WTC11 (cell line): ENCODE results near the gene TIMP2. TPM values are rescaled to one million over a fixed set of nuclear protein-coding genes. Genes with fewer than 3 reads are reported as not detected.

ENCODE experiments used
- ATAC-seq: fragments of 200-7000 bp; cut with Tn5 transposase; 2 replicates; pipeline ENCODE4 v1.10.0; 2021; ENCODE audit warnings: mild to moderate bottlenecking, moderate library complexity
- CTCF ChIA-PET: fragments of 300-600 bp; sonication (Branson Sonifier 250); formaldehyde crosslinking; loops from one replicate; lab custom pipeline; 2021; ENCODE audit warnings: antibody characterized with exemption; lab: Charles Lee
- POLR2A ChIA-PET: fragments of 350-600 bp; sonication (Branson Sonifier 250); formaldehyde crosslinking; loops from one replicate; lab custom pipeline; 2021; ENCODE audit warnings: antibody characterized with exemption; lab: Charles Lee
- DNase-seq: peaks from one replicate; pipeline ENCODE4 v3.0.0; 2021; ENCODE audit warnings: low spot score
- H3K27ac Mint-ChIP-seq: 2 replicates; pipeline ENCODE4 v1.8.0; 2021; ENCODE audit warnings: mixed read lengths
- H3K27me3 Mint-ChIP-seq: 2 replicates; pipeline ENCODE4 v1.8.0; 2021; ENCODE audit warnings: low read depth, mild to moderate bottlenecking, moderate library complexity, mixed read lengths
- H3K36me3 Mint-ChIP-seq: 2 replicates; pipeline ENCODE4 v1.8.0; 2021; ENCODE audit warnings: mixed read lengths
- H3K4me1 Mint-ChIP-seq: 2 replicates; pipeline ENCODE4 v1.8.0; 2022; ENCODE audit warnings: mixed read lengths
- H3K4me3 Mint-ChIP-seq: 2 replicates; pipeline ENCODE4 v1.8.0; 2021; ENCODE audit warnings: mild to moderate bottlenecking, moderate library complexity, mixed read lengths
- H3K9me3 Mint-ChIP-seq: 2 replicates; pipeline ENCODE4 v1.8.0; 2021; ENCODE audit warnings: mixed read lengths
- ELF4 ChIP-seq: sonication (generic); formaldehyde crosslinking; IDR thresholded peaks from 2 replicates; pipeline ENCODE4 v1.8.1; 2022; ENCODE audit warnings: low read depth, mild to moderate bottlenecking, moderate library complexity, missing genetic modification reagents
- GTF2I ChIP-seq: fragments of 250-450 bp; sonication (Bioruptor Pico); conservative IDR thresholded peaks from 2 replicates; pipeline ENCODE4 v1.4.0; 2021; ENCODE audit warnings: mild to moderate bottlenecking
- MYBL2 ChIP-seq: sonication (generic); formaldehyde crosslinking; IDR thresholded peaks from 2 replicates; pipeline ENCODE4 v1.8.1; 2023; ENCODE audit warnings: mild to moderate bottlenecking, moderate library complexity, missing genetic modification reagents
- NFATC4 ChIP-seq: fragments of 250-450 bp; sonication (Bioruptor Pico); IDR thresholded peaks from 2 replicates; pipeline ENCODE4 v1.9.0; 2021; ENCODE audit warnings: mild to moderate bottlenecking
- NFYB ChIP-seq: sonication (generic); formaldehyde crosslinking; conservative IDR thresholded peaks from 2 replicates; pipeline ENCODE4 v1.8.0; 2022; ENCODE audit warnings: low read depth, missing genetic modification reagents
- NR3C1 ChIP-seq: sonication (generic); formaldehyde crosslinking; conservative IDR thresholded peaks from 2 replicates; pipeline ENCODE4 v1.8.1; 2023; ENCODE audit warnings: low read depth, mild to moderate bottlenecking, missing genetic modification reagents
- OVOL2 ChIP-seq: fragments of 250-450 bp; sonication (Bioruptor Pico); IDR thresholded peaks from 2 replicates; pipeline ENCODE4 v1.9.0; 2021; ENCODE audit warnings: mild to moderate bottlenecking, borderline replicate concordance
- PRRX2 ChIP-seq: fragments of 250-450 bp; sonication (Bioruptor Pico); IDR thresholded peaks from 2 replicates; pipeline ENCODE4 v1.8.0; 2021; ENCODE audit warnings: mild to moderate bottlenecking
- RELA ChIP-seq: sonication (generic); formaldehyde crosslinking; IDR thresholded peaks from 2 replicates; pipeline ENCODE4 v1.8.1; 2022; ENCODE audit warnings: missing genetic modification reagents, mild to moderate bottlenecking, borderline replicate concordance
- TEAD4 ChIP-seq: sonication (generic); formaldehyde crosslinking; IDR thresholded peaks from 2 replicates; pipeline ENCODE4 v1.8.0; 2022; ENCODE audit warnings: mild to moderate bottlenecking, missing genetic modification reagents
- ZNF396 ChIP-seq: fragments of 250-450 bp; sonication (Bioruptor Pico); IDR thresholded peaks from 2 replicates; pipeline ENCODE4 v1.8.0; 2021; ENCODE audit warnings: mild to moderate bottlenecking, moderate library complexity, borderline replicate concordance
- total RNA-seq: library from RNA; stranded (reverse); gene quantifications from 3 replicates; pipeline ENCODE4 v1.2.3, GENCODE V29; 2021
- TF ChIP-seq, protein P1 (sequence below): sonication (generic); formaldehyde crosslinking; IDR thresholded peaks from 2 replicates; pipeline ENCODE4 v1.8.1; 2022; ENCODE audit warnings: mild to moderate bottlenecking, moderate library complexity, missing genetic modification reagents
- TF ChIP-seq, protein P2 (sequence below): sonication (generic); formaldehyde crosslinking; IDR thresholded peaks from 2 replicates; pipeline ENCODE4 v1.8.1; 2022; ENCODE audit warnings: mild to moderate bottlenecking, missing genetic modification reagents, moderate library complexity, borderline replicate concordance
- TF ChIP-seq, protein P3 (sequence below): sonication (generic); formaldehyde crosslinking; IDR thresholded peaks from 2 replicates; pipeline ENCODE4 v1.8.1; 2022; ENCODE audit warnings: low read depth, missing genetic modification reagents, borderline replicate concordance
- TF ChIP-seq, protein P4 (sequence below): sonication (generic); formaldehyde crosslinking; IDR thresholded peaks from 2 replicates; pipeline ENCODE4 v1.8.0; 2023; ENCODE audit warnings: missing genetic modification reagents
- TF ChIP-seq, protein P5 (sequence below): sonication (generic); formaldehyde crosslinking; IDR thresholded peaks from 2 replicates; pipeline ENCODE4 v1.8.1; 2023; ENCODE audit warnings: mild to moderate bottlenecking, missing genetic modification reagents, borderline replicate concordance
- TF ChIP-seq, protein P6 (sequence below): fragments of 250-450 bp; sonication (Bioruptor Pico); IDR thresholded peaks from 2 replicates; pipeline ENCODE4 v1.9.0; 2021; ENCODE audit warnings: moderate library complexity, mild to moderate bottlenecking, inconsistent platforms, borderline replicate concordance

Gene TIMP2
- total RNA-seq, 1 experiment from 2014 or later = 37.1 TPM

DNA sequence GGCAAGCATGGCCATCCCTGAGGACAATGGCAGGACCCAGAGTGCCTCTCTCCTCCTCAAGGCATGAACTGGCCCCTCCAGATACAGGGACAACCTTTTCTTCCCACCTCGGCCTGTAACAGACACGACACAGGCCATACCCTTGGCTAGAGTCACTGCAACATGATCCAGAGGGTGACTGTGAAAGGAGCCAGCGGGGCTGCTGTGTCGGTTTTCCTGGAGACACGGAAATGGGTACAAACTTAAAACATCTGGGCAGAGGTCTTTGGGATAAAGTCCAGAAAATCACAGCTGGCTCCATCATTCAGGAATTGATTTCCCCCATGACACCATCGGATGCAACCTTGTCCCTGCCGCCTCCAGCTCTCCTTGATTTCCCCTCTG is 27.5 kb downstream of the TIMP2 start:
- ChIA-PET CTCF (interaction anchor here (0.5 to 2.3 kb wide), 2 partner anchors 32 to 691 kb away, joined by 6 to 10 read pairs; no protein-coding TSS in a partner anchor), POLR2A (interaction anchor here (0.6 kb wide), 1 partner anchor 326 kb away, joined by 3 read pairs; no protein-coding TSS in a partner anchor)
- no peaks in the 10 kb centered on the region for H3K27me3 Mint-ChIP-seq
- H3K9me3 Mint-ChIP-seq = no peaks in the 10 kb centered on the region
- H3K4me3 Mint-ChIP-seq = no peak overlapping the region
- peaks cover 16% of the 10 kb centered on the region for H3K4me1 Mint-ChIP-seq
- H3K36me3 Mint-ChIP-seq = no peaks in the 10 kb centered on the region
- TF ChIP-seq NFYB (CRISPR knock-in tag) = no peak
- no peak for TF ChIP-seq NFATC4 (CRISPR knock-in tag)
- no peak for TF ChIP-seq RELA
- TF ChIP-seq, protein P1, sequence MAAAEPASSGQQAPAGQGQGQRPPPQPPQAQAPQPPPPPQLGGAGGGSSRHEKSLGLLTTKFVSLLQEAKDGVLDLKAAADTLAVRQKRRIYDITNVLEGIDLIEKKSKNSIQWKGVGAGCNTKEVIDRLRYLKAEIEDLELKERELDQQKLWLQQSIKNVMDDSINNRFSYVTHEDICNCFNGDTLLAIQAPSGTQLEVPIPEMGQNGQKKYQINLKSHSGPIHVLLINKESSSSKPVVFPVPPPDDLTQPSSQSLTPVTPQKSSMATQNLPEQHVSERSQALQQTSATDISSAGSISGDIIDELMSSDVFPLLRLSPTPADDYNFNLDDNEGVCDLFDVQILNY = no peak
- TF ChIP-seq, protein P2, sequence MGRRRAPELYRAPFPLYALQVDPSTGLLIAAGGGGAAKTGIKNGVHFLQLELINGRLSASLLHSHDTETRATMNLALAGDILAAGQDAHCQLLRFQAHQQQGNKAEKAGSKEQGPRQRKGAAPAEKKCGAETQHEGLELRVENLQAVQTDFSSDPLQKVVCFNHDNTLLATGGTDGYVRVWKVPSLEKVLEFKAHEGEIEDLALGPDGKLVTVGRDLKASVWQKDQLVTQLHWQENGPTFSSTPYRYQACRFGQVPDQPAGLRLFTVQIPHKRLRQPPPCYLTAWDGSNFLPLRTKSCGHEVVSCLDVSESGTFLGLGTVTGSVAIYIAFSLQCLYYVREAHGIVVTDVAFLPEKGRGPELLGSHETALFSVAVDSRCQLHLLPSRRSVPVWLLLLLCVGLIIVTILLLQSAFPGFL (CRISPR knock-in tag) = no peak
- no peak for TF ChIP-seq ZNF396 (CRISPR knock-in tag)
- TF ChIP-seq, protein P3, sequence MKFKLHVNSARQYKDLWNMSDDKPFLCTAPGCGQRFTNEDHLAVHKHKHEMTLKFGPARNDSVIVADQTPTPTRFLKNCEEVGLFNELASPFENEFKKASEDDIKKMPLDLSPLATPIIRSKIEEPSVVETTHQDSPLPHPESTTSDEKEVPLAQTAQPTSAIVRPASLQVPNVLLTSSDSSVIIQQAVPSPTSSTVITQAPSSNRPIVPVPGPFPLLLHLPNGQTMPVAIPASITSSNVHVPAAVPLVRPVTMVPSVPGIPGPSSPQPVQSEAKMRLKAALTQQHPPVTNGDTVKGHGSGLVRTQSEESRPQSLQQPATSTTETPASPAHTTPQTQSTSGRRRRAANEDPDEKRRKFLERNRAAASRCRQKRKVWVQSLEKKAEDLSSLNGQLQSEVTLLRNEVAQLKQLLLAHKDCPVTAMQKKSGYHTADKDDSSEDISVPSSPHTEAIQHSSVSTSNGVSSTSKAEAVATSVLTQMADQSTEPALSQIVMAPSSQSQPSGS (CRISPR knock-in tag) = no peak
- no peak for TF ChIP-seq TEAD4 (CRISPR knock-in tag)
- TF ChIP-seq OVOL2 (CRISPR knock-in tag) = no peak
- no peak for TF ChIP-seq MYBL2 (CRISPR knock-in tag)
- no peak for TF ChIP-seq NR3C1 (CRISPR knock-in tag)
- TF ChIP-seq, protein P4, sequence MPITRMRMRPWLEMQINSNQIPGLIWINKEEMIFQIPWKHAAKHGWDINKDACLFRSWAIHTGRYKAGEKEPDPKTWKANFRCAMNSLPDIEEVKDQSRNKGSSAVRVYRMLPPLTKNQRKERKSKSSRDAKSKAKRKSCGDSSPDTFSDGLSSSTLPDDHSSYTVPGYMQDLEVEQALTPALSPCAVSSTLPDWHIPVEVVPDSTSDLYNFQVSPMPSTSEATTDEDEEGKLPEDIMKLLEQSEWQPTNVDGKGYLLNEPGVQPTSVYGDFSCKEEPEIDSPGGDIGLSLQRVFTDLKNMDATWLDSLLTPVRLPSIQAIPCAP (CRISPR knock-in tag) = no peak
- no peak for TF ChIP-seq ELF4 (CRISPR knock-in tag)
- TF ChIP-seq, protein P5, sequence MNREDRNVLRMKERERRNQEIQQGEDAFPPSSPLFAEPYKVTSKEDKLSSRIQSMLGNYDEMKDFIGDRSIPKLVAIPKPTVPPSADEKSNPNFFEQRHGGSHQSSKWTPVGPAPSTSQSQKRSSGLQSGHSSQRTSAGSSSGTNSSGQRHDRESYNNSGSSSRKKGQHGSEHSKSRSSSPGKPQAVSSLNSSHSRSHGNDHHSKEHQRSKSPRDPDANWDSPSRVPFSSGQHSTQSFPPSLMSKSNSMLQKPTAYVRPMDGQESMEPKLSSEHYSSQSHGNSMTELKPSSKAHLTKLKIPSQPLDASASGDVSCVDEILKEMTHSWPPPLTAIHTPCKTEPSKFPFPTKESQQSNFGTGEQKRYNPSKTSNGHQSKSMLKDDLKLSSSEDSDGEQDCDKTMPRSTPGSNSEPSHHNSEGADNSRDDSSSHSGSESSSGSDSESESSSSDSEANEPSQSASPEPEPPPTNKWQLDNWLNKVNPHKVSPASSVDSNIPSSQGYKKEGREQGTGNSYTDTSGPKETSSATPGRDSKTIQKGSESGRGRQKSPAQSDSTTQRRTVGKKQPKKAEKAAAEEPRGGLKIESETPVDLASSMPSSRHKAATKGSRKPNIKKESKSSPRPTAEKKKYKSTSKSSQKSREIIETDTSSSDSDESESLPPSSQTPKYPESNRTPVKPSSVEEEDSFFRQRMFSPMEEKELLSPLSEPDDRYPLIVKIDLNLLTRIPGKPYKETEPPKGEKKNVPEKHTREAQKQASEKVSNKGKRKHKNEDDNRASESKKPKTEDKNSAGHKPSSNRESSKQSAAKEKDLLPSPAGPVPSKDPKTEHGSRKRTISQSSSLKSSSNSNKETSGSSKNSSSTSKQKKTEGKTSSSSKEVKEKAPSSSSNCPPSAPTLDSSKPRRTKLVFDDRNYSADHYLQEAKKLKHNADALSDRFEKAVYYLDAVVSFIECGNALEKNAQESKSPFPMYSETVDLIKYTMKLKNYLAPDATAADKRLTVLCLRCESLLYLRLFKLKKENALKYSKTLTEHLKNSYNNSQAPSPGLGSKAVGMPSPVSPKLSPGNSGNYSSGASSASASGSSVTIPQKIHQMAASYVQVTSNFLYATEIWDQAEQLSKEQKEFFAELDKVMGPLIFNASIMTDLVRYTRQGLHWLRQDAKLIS (CRISPR knock-in tag) = no peak
- no peak for TF ChIP-seq GTF2I (CRISPR knock-in tag)
- TF ChIP-seq, protein P6, sequence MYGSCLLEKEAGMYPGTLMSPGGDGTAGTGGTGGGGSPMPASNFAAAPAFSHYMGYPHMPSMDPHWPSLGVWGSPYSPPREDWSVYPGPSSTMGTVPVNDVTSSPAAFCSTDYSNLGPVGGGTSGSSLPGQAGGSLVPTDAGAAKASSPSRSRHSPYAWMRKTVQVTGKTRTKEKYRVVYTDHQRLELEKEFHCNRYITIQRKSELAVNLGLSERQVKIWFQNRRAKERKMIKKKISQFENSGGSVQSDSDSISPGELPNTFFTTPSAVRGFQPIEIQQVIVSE = no peak
- no peak for TF ChIP-seq PRRX2 (CRISPR knock-in tag)
- ATAC-seq (no peak), DNase-seq (no peak)
- H3K27ac Mint-ChIP-seq = no peak overlapping the region; the same call in 1 of the 2 replicates
